CD4-positive, alpha-beta T cell (primary cell): ENCODE measurements around the gene CCDC146. TPM values are rescaled to one million over a fixed set of nuclear protein-coding genes. Genes with fewer than 3 reads are reported as not detected.

Experiments
- ATAC-seq: fragments of 200-7000 bp; cut with Tn5 transposase; one replicate; pipeline ENCODE4 v1.10.0; 2022; ENCODE audit warnings: mild to moderate bottlenecking; ENCODE audit not compliant: poor library complexity
- CTCF ChIA-PET: fragments of 350-600 bp; sonication (Branson Sonifier 250); formaldehyde crosslinking; loops from one replicate; lab custom pipeline; 2021; ENCODE audit warnings: antibody characterized with exemption, inconsistent platforms; lab: Charles Lee
- POLR2A ChIA-PET: fragments of 350-600 bp; sonication (Branson Sonifier 250); formaldehyde crosslinking; loops from one replicate; lab custom pipeline; 2021; ENCODE audit warnings: antibody characterized with exemption, inconsistent platforms; lab: Charles Lee
- DNase-seq, 14 experiments: peaks; one replicate each; pipeline ENCODE4 v3.0.0-alpha.2; 2013 to 2020; ENCODE audit warnings: mixed read lengths in 2 of 14
- H3K27ac ChIP-seq, 2 donors: one replicate each; pipeline versions ENCODE4 v1.5.1 to v1.7.0; 2013; ENCODE audit warnings: low read length in 2 of 2, low read depth in 1 of 2, mild to moderate bottlenecking in 1 of 2
- H3K27me3 ChIP-seq, 2 experiments: 1 replicate in 1 of 2; 2 replicates in 1 of 2; pipeline versions ENCODE4 v1.6.1 to v1.7.0; 2013; ENCODE audit warnings: low read length in 2 of 2, control low read depth in 1 of 2, mild to moderate bottlenecking in 1 of 2, moderate library complexity in 1 of 2; ENCODE audit not compliant: insufficient read depth in 2 of 2, control insufficient read depth in 1 of 2
- H3K36me3 ChIP-seq: one replicate; pipeline ENCODE4 v1.6.1; 2013; ENCODE audit warnings: low read length, control low read depth; ENCODE audit not compliant: insufficient read depth
- H3K4me1 ChIP-seq: one replicate; pipeline ENCODE4 v1.6.1; 2013; ENCODE audit warnings: low read length, control low read depth; ENCODE audit not compliant: insufficient read depth
- H3K4me3 ChIP-seq: one replicate; pipeline ENCODE4 v1.5.1; 2013; ENCODE audit warnings: mild to moderate bottlenecking, low read length, moderate library complexity
- H3K9me3 ChIP-seq, 2 experiments: 1 replicate in 1 of 2; 2 replicates in 1 of 2; pipeline versions ENCODE4 v1.6.1 to v1.7.0; 2013; ENCODE audit warnings: low read length in 2 of 2, mild to moderate bottlenecking in 2 of 2, control low read depth in 1 of 2, moderate library complexity in 1 of 2; ENCODE audit not compliant: control insufficient read depth in 1 of 2, insufficient read depth in 1 of 2
- H3K27ac Mint-ChIP-seq: one replicate; pipeline ENCODE4 v1.8.0; 2020; ENCODE audit warnings: mixed read lengths
- H3K27me3 Mint-ChIP-seq: one replicate; pipeline ENCODE4 v1.8.0; 2021; ENCODE audit warnings: mixed read lengths
- H3K36me3 Mint-ChIP-seq: one replicate; pipeline ENCODE4 v1.8.0; 2021; ENCODE audit warnings: low read depth, mixed read lengths
- H3K4me1 Mint-ChIP-seq: one replicate; pipeline ENCODE4 v1.8.0; 2021; ENCODE audit warnings: low read depth, mixed read lengths
- H3K4me3 Mint-ChIP-seq: one replicate; pipeline ENCODE4 v1.8.0; 2020; ENCODE audit warnings: mild to moderate bottlenecking, mixed read lengths
- H3K9me3 Mint-ChIP-seq: one replicate; pipeline ENCODE4 v1.8.0; 2020; ENCODE audit warnings: mixed read lengths
- intact Hi-C, 2 experiments: fragments of 100-400 bp; cut with DNase I in 1 of 2; cut with micrococcal nuclease in 1 of 2; formaldehyde crosslinking; loops; one replicate each; pipeline versions ENCODE4 v1.15.1 to v1.9.0; 2023 to 2025; cut with DNase I, micrococcal nuclease
- total RNA-seq, 174 experiments: library from RNA in 2 of 174; stranded (reverse) in 2 of 174; gene quantifications; one replicate each; pipeline ENCODE4 v1.2.3 and lab custom pipeline; 2021 to 2026
- TF ChIP-seq, protein P1 (sequence below): fragments of 200-600 bp; IDR thresholded peaks from one replicate; pipeline ENCODE4 v1.8.0; 2022; ENCODE audit warnings: antibody characterized with exemption, mild to moderate bottlenecking

Gene CCDC146
- total RNA-seq, 2 experiments from 2014 or later: 10.3 to 10.5 TPM

DNA sequence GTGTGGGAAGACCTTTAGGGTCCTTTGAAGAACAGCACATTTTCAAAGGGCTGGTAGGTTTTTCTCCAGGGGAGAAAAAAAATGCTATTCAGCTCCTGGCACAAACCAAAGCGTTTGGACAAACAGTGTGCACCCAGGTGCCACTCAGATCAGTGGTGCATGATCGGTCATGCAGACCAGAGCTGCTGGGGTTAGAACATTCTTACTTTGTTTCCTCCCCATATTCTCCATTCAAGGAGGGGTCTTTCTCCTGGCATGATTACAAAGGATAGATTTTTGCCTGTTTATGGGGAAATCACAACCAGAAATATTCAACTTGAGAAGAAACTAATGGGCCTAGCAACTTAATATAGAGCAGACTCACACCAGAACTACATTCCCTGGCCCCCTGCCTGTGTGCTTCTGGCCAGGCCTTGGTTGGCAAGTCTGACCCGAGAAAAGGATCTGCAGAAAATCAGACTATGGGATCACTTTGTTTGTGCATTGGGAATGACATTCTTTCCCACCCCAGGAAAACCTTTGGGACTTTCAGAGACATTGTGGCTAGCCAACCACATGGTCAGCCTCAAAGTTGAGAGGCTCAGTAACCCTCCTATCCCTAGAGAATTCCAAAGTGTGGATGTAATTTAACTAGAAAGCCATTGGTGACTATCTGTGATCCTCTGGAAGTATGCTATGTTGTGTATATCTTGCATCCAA, 159.5 kb downstream of the CCDC146 start:
- no peak overlapping the region for H3K27ac ChIP-seq
- DNase-seq: no peak
- H3K27ac Mint-ChIP-seq: no peak overlapping the region
- H3K4me3 ChIP-seq: no peak overlapping the region
- intact Hi-C loops: no loop called here
- POLR2A ChIA-PET: no interaction called here
- CTCF ChIA-PET: no interaction called here
- H3K4me1 ChIP-seq: no peaks in the 10 kb centered on the region
- no peak for ATAC-seq
- H3K36me3 Mint-ChIP-seq: peaks cover 27% of the 10 kb centered on the region
- no peaks in the 10 kb centered on the region for H3K4me1 Mint-ChIP-seq
- no peak overlapping the region for H3K4me3 Mint-ChIP-seq
- no peaks in the 10 kb centered on the region for H3K36me3 ChIP-seq
- TF ChIP-seq, protein P1, sequence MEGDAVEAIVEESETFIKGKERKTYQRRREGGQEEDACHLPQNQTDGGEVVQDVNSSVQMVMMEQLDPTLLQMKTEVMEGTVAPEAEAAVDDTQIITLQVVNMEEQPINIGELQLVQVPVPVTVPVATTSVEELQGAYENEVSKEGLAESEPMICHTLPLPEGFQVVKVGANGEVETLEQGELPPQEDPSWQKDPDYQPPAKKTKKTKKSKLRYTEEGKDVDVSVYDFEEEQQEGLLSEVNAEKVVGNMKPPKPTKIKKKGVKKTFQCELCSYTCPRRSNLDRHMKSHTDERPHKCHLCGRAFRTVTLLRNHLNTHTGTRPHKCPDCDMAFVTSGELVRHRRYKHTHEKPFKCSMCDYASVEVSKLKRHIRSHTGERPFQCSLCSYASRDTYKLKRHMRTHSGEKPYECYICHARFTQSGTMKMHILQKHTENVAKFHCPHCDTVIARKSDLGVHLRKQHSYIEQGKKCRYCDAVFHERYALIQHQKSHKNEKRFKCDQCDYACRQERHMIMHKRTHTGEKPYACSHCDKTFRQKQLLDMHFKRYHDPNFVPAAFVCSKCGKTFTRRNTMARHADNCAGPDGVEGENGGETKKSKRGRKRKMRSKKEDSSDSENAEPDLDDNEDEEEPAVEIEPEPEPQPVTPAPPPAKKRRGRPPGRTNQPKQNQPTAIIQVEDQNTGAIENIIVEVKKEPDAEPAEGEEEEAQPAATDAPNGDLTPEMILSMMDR: no peak
- no peaks in the 10 kb centered on the region for H3K9me3 Mint-ChIP-seq
- peaks cover 0 to 4% of the 10 kb centered on the region in 2 experiments for H3K9me3 ChIP-seq
- no peaks in the 10 kb centered on the region for H3K27me3 Mint-ChIP-seq
- no peaks in the 10 kb centered on the region for H3K27me3 ChIP-seq

DNA sequence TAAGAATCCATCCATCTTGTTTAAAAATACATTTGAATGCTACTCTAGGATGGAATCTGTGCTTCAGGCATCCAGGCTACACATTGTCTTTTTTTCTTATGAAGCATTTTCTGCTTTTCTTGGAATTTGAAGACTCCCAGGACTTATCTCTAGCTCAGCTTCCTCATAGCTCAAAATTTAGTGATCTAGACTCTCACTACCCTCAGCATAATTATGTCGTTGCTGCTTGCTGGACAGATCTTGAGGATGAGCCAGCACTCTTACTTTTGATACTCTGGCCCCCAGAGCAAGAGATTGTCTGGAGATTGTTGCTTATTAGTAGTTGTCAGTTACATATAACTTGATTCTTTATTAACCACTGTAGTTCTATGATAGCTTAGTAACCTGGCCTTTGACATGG, 160.5 kb downstream of the CCDC146 start:
- CTCF ChIA-PET: no interaction called here

DNA sequence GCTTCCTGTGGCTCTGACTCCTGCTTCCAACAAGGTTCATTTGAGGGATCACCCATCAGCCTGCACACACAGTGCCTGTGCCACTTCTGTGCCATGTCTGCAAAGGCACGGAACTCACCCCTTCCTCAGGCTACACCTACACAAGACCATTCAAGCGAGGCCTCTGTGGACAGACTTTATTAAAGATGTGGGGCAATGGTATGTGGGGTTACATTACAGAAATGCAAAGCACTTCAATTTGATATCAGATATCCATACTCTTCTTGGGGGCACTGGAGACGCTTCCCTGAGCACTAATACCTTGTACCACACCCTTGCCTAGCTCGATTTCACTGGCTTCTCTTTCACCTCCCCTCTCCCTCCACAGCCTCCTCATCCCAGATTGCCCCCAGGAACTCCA, 161.6 kb downstream of the CCDC146 start:
- Mint-ChIP-seq H3K9me3 (no peaks in the 10 kb centered on the region), H3K27ac (no peak overlapping the region), H3K4me3 (no peak overlapping the region), H3K27me3 (no peaks in the 10 kb centered on the region), H3K4me1 (no peaks in the 10 kb centered on the region), H3K36me3 (peaks cover 39% of the 10 kb centered on the region)
- peaks cover 0 to 4% of the 10 kb centered on the region in 2 experiments for H3K9me3 ChIP-seq
- TF ChIP-seq, protein P1: no peak
- no peak for DNase-seq
- POLR2A ChIA-PET: no interaction called here
- H3K36me3 ChIP-seq: no peaks in the 10 kb centered on the region
- H3K4me1 ChIP-seq: no peaks in the 10 kb centered on the region
- no peak for ATAC-seq
- intact Hi-C loops: no loop called here
- H3K27me3 ChIP-seq: no peaks in the 10 kb centered on the region
- CTCF ChIA-PET: no interaction called here
- H3K27ac ChIP-seq: no peak overlapping the region
- H3K4me3 ChIP-seq: no peak overlapping the region

More for the DNA sequence above, 160.5 kb downstream of the CCDC146 start:
- Mint-ChIP-seq H3K4me1 (no peaks in the 10 kb centered on the region), H3K27me3 (no peaks in the 10 kb centered on the region), H3K4me3 (no peak overlapping the region), H3K36me3 (peaks cover 30% of the 10 kb centered on the region), H3K9me3 (no peaks in the 10 kb centered on the region), H3K27ac (no peak overlapping the region)
- intact Hi-C loops: no loop called here
- TF ChIP-seq, protein P1: no peak
- H3K27me3 ChIP-seq: no peaks in the 10 kb centered on the region
- no peaks in the 10 kb centered on the region for H3K4me1 ChIP-seq
- no peak overlapping the region for H3K27ac ChIP-seq
- H3K4me3 ChIP-seq: no peak overlapping the region
- ATAC-seq: no peak
- H3K9me3 ChIP-seq: peaks cover 0 to 4% of the 10 kb centered on the region in 2 experiments
- no peaks in the 10 kb centered on the region for H3K36me3 ChIP-seq
- POLR2A ChIA-PET: no interaction called here
- no peak for DNase-seq
